H9 (cell line): Measurements from ENCODE around the gene TSSK2. TPM values are rescaled to one million over a fixed set of nuclear protein-coding genes. Genes with fewer than 3 reads are reported as not detected.

Source experiments
- DNase-seq: peaks from one replicate; pipeline ENCODE4 v3.0.0-alpha.2; 2017
- H2AFZ ChIP-seq: one replicate; pipeline ENCODE4 v1.6.1; 2013; ENCODE audit warnings: mild to moderate bottlenecking, low read length, control low read depth, moderate library complexity
- H2AK5ac ChIP-seq: 2 replicates; pipeline ENCODE4 v1.6.1; 2013; ENCODE audit warnings: low read length, control low read depth, mixed read lengths; ENCODE audit not compliant: insufficient read length
- H2BK120ac ChIP-seq: one replicate; pipeline ENCODE4 v1.6.1; 2013; ENCODE audit warnings: low read depth, mild to moderate bottlenecking, low read length, control low read depth, inconsistent platforms; ENCODE audit not compliant: poor library complexity, severe bottlenecking
- H2BK12ac ChIP-seq: 2 replicates; pipeline ENCODE4 v1.6.1; 2013; ENCODE audit warnings: low read length, control low read depth, mixed read lengths, low read depth; ENCODE audit not compliant: insufficient read length
- H2BK15ac ChIP-seq: 2 replicates; pipeline ENCODE4 v1.6.1; 2013; ENCODE audit warnings: low read depth, low read length, control low read depth
- H2BK20ac ChIP-seq: one replicate; pipeline ENCODE4 v1.6.1; 2013; ENCODE audit warnings: low read depth, mild to moderate bottlenecking, low read length, control low read depth, inconsistent platforms; ENCODE audit not compliant: poor library complexity, severe bottlenecking
- H2BK5ac ChIP-seq: 2 replicates; pipeline ENCODE4 v1.6.1; 2013; ENCODE audit warnings: low read length, control low read depth, mixed read lengths; ENCODE audit not compliant: insufficient read length
- H3K14ac ChIP-seq: 2 replicates; pipeline ENCODE4 v1.6.1; 2013; ENCODE audit warnings: low read length, control low read depth; ENCODE audit not compliant: insufficient read depth
- H3K18ac ChIP-seq: 2 replicates; pipeline ENCODE4 v1.6.1; 2013; ENCODE audit warnings: low read depth, mild to moderate bottlenecking, mixed read lengths, low read length, control low read depth; ENCODE audit not compliant: insufficient read length
- H3K23ac ChIP-seq: 2 replicates; pipeline ENCODE4 v1.6.1; 2013; ENCODE audit warnings: low read length, control low read depth, mixed read lengths, low read depth; ENCODE audit not compliant: insufficient read length
- H3K23me2 ChIP-seq: 2 replicates; pipeline ENCODE4 v1.6.1; 2013; ENCODE audit warnings: low read depth, mild to moderate bottlenecking, mixed read lengths, low read length, control low read depth; ENCODE audit not compliant: insufficient read length, poor library complexity, severe bottlenecking
- H3K27ac ChIP-seq: 2 replicates; pipeline ENCODE4 v1.5.1; 2013; ENCODE audit warnings: low read length, control low read depth, mixed read lengths, low read depth; ENCODE audit not compliant: insufficient read length
- H3K27me3 ChIP-seq: 2 replicates; pipeline ENCODE4 v1.6.1; 2013; ENCODE audit warnings: low read length, control low read depth, inconsistent platforms; ENCODE audit not compliant: insufficient read depth
- H3K4ac ChIP-seq: 2 replicates; pipeline ENCODE4 v1.6.1; 2013; ENCODE audit warnings: low read depth, mild to moderate bottlenecking, control low read depth, inconsistent platforms, low read length, moderate library complexity
- H3K4me1 ChIP-seq: 2 replicates; pipeline ENCODE4 v1.6.1; 2013; ENCODE audit warnings: low read length, control low read depth, inconsistent platforms; ENCODE audit not compliant: insufficient read depth
- H3K4me2 ChIP-seq: 2 replicates; pipeline ENCODE4 v1.6.1; 2013; ENCODE audit warnings: low read length, control low read depth, mixed read lengths; ENCODE audit not compliant: insufficient read length, insufficient read depth
- H3K56ac ChIP-seq: 2 replicates; pipeline ENCODE4 v1.6.1; 2013; ENCODE audit warnings: low read depth, mild to moderate bottlenecking, mixed read lengths, low read length, control low read depth; ENCODE audit not compliant: insufficient read length
- H3K79me1 ChIP-seq: 2 replicates; pipeline ENCODE4 v1.6.1; 2013; ENCODE audit warnings: low read depth, mild to moderate bottlenecking, moderate library complexity, low read length, control low read depth, inconsistent platforms; ENCODE audit not compliant: insufficient read depth, poor library complexity, severe bottlenecking
- H3K79me2 ChIP-seq: 2 replicates; pipeline ENCODE4 v1.6.1; 2013; ENCODE audit warnings: low read length, control low read depth, inconsistent platforms; ENCODE audit not compliant: insufficient read depth
- H3K9ac ChIP-seq: 2 replicates; pipeline ENCODE4 v1.6.1; 2013; ENCODE audit warnings: low read length, control low read depth, mixed read lengths; ENCODE audit not compliant: insufficient read length; ENCODE audit errors: extremely low read depth
- H3K9me3 ChIP-seq: one replicate; pipeline ENCODE4 v1.6.1; 2013; ENCODE audit warnings: low read depth, low read length, inconsistent platforms; ENCODE audit not compliant: control insufficient read depth
- H3T11ph ChIP-seq: one replicate; pipeline ENCODE4 v1.6.1; 2013; ENCODE audit warnings: mild to moderate bottlenecking, low read length, control low read depth, inconsistent platforms
- H4K20me1 ChIP-seq: one replicate; pipeline ENCODE4 v1.6.1; 2013; ENCODE audit not compliant: control insufficient read depth, insufficient read length, insufficient read depth
- H4K5ac ChIP-seq: 2 replicates; pipeline ENCODE4 v1.6.1; 2013; ENCODE audit warnings: low read depth, mild to moderate bottlenecking, mixed read lengths, low read length, control low read depth; ENCODE audit not compliant: insufficient read length
- H4K8ac ChIP-seq: replicated peaks from 2 replicates; pipeline ENCODE4 v1.6.1; 2013; ENCODE audit warnings: low read length, control low read depth, mixed read lengths, low read depth; ENCODE audit not compliant: insufficient read length
- H4K91ac ChIP-seq: 2 replicates; pipeline ENCODE4 v1.6.1; 2013; ENCODE audit warnings: low read depth, mild to moderate bottlenecking, moderate library complexity, mixed read lengths, low read length, control low read depth; ENCODE audit not compliant: insufficient read length
- H3K27ac Mint-ChIP-seq, 3 experiments: 2 replicates in 2 of 3; 3 replicates in 1 of 3; pipeline ENCODE4 v1.8.0; 2020 to 2021; ENCODE audit warnings: mixed read lengths in 3 of 3, mild to moderate bottlenecking in 1 of 3, moderate library complexity in 1 of 3
- H3K27me3 Mint-ChIP-seq: 2 replicates; pipeline ENCODE4 v1.8.0; 2021; ENCODE audit warnings: low read depth, mild to moderate bottlenecking, moderate library complexity, mixed read lengths
- H3K36me3 Mint-ChIP-seq, 3 experiments: 2 replicates in 2 of 3; 3 replicates in 1 of 3; pipeline ENCODE4 v1.8.0; 2020 to 2021; ENCODE audit warnings: low read depth in 3 of 3, mixed read lengths in 3 of 3; ENCODE audit not compliant: insufficient read depth in 1 of 3
- H3K4me1 Mint-ChIP-seq, 2 experiments: 2 replicates each; pipeline ENCODE4 v1.8.0; 2020; ENCODE audit warnings: mixed read lengths in 2 of 2
- H3K4me3 Mint-ChIP-seq, 2 experiments: 2 replicates in 1 of 2; 3 replicates in 1 of 2; pipeline ENCODE4 v1.8.0; 2020 to 2021; ENCODE audit warnings: mild to moderate bottlenecking in 2 of 2, mixed read lengths in 2 of 2, moderate library complexity in 1 of 2
- H3K9me3 Mint-ChIP-seq, 2 experiments: 2 replicates in 1 of 2; 3 replicates in 1 of 2; pipeline ENCODE4 v1.8.0; 2020; ENCODE audit warnings: mild to moderate bottlenecking in 2 of 2, mixed read lengths in 2 of 2, moderate library complexity in 1 of 2
- CTCF ChIP-seq: fragments of 200-600 bp; sonication (generic); conservative IDR thresholded peaks from 3 replicates; pipeline ENCODE4 v1.8.0; 2021; ENCODE audit warnings: antibody characterized with exemption, mild to moderate bottlenecking
- WGBS: extraction: QIAGEN DNeasy Blood & Tissue Kit; methylation state at CpG from one replicate; pipeline ENCODE4 v1.1.7; 2013; ENCODE audit warnings: missing lambda C conversion rate, low lambda C conversion rate, mixed read lengths; ENCODE audit not compliant: insufficient read length; ENCODE audit errors: extremely low coverage; 5-methylcytosine and 5-hydroxymethylcytosine counted together
- total RNA-seq: library from RNA; stranded (reverse); gene quantifications from 2 replicates; pipeline ENCODE4 v1.2.1, GENCODE V29; 2021

TSSK2 gene
- total RNA-seq, 1 experiment from 2014 or later: not detected

GRCh38 chr22:19175602-19176174 lies 44.6 kb downstream of the TSSK2 start:
- no peak overlapping the region for H3K23ac ChIP-seq
- peak overlapping the region in 1 of 2 experiments; percentile 53; a peak in 3 of 5 replicates for H3K4me3 Mint-ChIP-seq
- H3K56ac ChIP-seq: no peak overlapping the region
- H4K5ac ChIP-seq: no peak overlapping the region
- WGBS: no CpG with 5 or more reads among the region's 21 CpGs
- H2BK5ac ChIP-seq: no peak overlapping the region
- no peak overlapping the region for H2BK120ac ChIP-seq
- H3K4ac ChIP-seq: no peak overlapping the region; the same call in 1 of the 2 replicates
- no peak for TF ChIP-seq CTCF
- H3K4me1 Mint-ChIP-seq: peaks cover 42 to 48% of the 10 kb centered on the region in 2 experiments
- no peak overlapping the region for H2BK12ac ChIP-seq
- no peaks in the 10 kb centered on the region for H3K27me3 ChIP-seq
- H3K4me2 ChIP-seq: no peak overlapping the region
- H3K9me3 ChIP-seq: no peaks in the 10 kb centered on the region
- H2BK15ac ChIP-seq: no peak overlapping the region
- peaks cover 19% of the 10 kb centered on the region for H3K23me2 ChIP-seq
- no peak overlapping the region for H2BK20ac ChIP-seq
- H3K36me3 Mint-ChIP-seq: peaks cover 0 to 22% (median 15%) of the 10 kb centered on the region in 3 experiments; a peak in 5 of 7 replicates
- no peak overlapping the region for H3K9ac ChIP-seq
- no peak overlapping the region for H3T11ph ChIP-seq
- H2AFZ ChIP-seq: no peak overlapping the region
- H3K4me1 ChIP-seq: peaks cover 3% of the 10 kb centered on the region; the same call in 1 of the 2 replicates
- no peak for DNase-seq
- peaks cover 2% of the 10 kb centered on the region for H4K20me1 ChIP-seq
- no peak overlapping the region for H2AK5ac ChIP-seq
- no peaks in the 10 kb centered on the region for H3K9me3 Mint-ChIP-seq
- H3K79me1 ChIP-seq: peaks cover 6% of the 10 kb centered on the region
- peak overlapping the region; percentile 48 to 86 (median 68); a peak in 3 of 7 replicates for H3K27ac Mint-ChIP-seq
- H3K27me3 Mint-ChIP-seq: peaks cover 8% of the 10 kb centered on the region
- no peak overlapping the region for H3K18ac ChIP-seq
- H4K91ac ChIP-seq: no peak overlapping the region
- no peak overlapping the region for H3K14ac ChIP-seq
- H3K27ac ChIP-seq: no peak overlapping the region
- no peak overlapping the region for H4K8ac ChIP-seq
- H3K79me2 ChIP-seq: peaks cover 10% of the 10 kb centered on the region; the same call in 1 of the 2 replicates
